ENCODE measurements around the gene SPTSSB. TPM values are rescaled to one million over a fixed set of nuclear protein-coding genes. Genes with fewer than 3 reads are reported as not detected.

SPTSSB gene
- total and polyA plus RNA-seq, 2 donors (not counting 1 experiment from before 2014, with no cell fraction given) = not detected

- DNase-seq (no peak), ATAC-seq (ENCODE audit: low read depth) (no peak)
- CTCF ChIA-PET = interaction anchor here (0.6 kb wide), 1 partner anchor 470 kb away, joined by 3 read pairs; no protein-coding TSS in a partner anchor
- Histone ChIP-seq H3K4me1 (ENCODE audit: control insufficient read depth in 2 of 2, insufficient read depth in 2 of 2, low read length in 2 of 2) (no peaks in the 10 kb centered on the region), H3K4me3 (ENCODE audit: control extremely low read depth in 1 of 5, extremely low read depth in 1 of 5, insufficient read depth in 1 of 5, low read depth in 2 of 5, low read length in 4 of 5) (no peak overlapping the region), H3K36me3 (replicated peaks in 1 of 2; ENCODE audit: control extremely low read depth in 1 of 2, control insufficient read depth in 1 of 2, extremely low read depth in 1 of 2, insufficient read depth in 2 of 2, low read length in 1 of 2) (no peaks in the 10 kb centered on the region), H4K20me1 (ENCODE audit: control insufficient read depth, insufficient read depth, low read length, poor library complexity, severe bottlenecking) (no peaks in the 10 kb centered on the region), H2AFZ (ENCODE audit: insufficient read depth, low read depth, low read length, poor library complexity, severe bottlenecking) (no peak overlapping the region), H3K27ac (ENCODE audit: low read length in 2 of 2) (no peak overlapping the region), H3K79me2 (ENCODE audit: control insufficient read depth, insufficient read depth, low read length) (no peaks in the 10 kb centered on the region), H3K9me3 (ENCODE audit: control extremely low read depth in 1 of 3, control insufficient read depth in 2 of 3, insufficient read depth in 1 of 3, low read length in 2 of 3) (no peaks in the 10 kb centered on the region), H3K27me3 (replicated peaks in 1 of 4; ENCODE audit: control extremely low read depth in 1 of 4, control insufficient read depth in 3 of 4, insufficient read depth in 4 of 4, low read length in 3 of 4) (no peaks in the 10 kb centered on the region), H3K9ac (ENCODE audit: low read length) (no peak overlapping the region), H3K4me2 (replicated peaks; ENCODE audit: low read depth, low read length, poor library complexity, severe bottlenecking) (no peak overlapping the region)
- POLR2A ChIA-PET = no interaction called here
- WGBS (ENCODE audit: insufficient coverage) = no CpG with 5 or more reads among the region's 1 CpG
- no peaks in the 10 kb centered on the region for H3K4me1 Mint-ChIP-seq
- H3K27ac Mint-ChIP-seq = no peak overlapping the region
- intact Hi-C loops (cut with micrococcal nuclease) = no loop called here
- H3K4me3 Mint-ChIP-seq = no peak overlapping the region
- no peaks in the 10 kb centered on the region for H3K9me3 Mint-ChIP-seq (ENCODE audit: insufficient read depth)
- TF ChIP-seq, protein P1, sequence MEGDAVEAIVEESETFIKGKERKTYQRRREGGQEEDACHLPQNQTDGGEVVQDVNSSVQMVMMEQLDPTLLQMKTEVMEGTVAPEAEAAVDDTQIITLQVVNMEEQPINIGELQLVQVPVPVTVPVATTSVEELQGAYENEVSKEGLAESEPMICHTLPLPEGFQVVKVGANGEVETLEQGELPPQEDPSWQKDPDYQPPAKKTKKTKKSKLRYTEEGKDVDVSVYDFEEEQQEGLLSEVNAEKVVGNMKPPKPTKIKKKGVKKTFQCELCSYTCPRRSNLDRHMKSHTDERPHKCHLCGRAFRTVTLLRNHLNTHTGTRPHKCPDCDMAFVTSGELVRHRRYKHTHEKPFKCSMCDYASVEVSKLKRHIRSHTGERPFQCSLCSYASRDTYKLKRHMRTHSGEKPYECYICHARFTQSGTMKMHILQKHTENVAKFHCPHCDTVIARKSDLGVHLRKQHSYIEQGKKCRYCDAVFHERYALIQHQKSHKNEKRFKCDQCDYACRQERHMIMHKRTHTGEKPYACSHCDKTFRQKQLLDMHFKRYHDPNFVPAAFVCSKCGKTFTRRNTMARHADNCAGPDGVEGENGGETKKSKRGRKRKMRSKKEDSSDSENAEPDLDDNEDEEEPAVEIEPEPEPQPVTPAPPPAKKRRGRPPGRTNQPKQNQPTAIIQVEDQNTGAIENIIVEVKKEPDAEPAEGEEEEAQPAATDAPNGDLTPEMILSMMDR (IDR thresholded peaks at IDR 0.05) = no peak
- TF ChIP-seq EZH2 (IDR thresholded peaks at IDR 0.05; ENCODE audit: borderline replicate concordance, insufficient read depth, low read depth, low read length, poor library complexity, severe bottlenecking) = no peak
- peaks cover 18% of the 10 kb centered on the region for H3K27me3 Mint-ChIP-seq
Measured at GRCh38 chr3:161406594-161407555, 35.6 kb upstream of the SPTSSB start.

GRCh38 chr3:161405836-161406235, 34.5 kb upstream of the SPTSSB start:
- Mint-ChIP-seq H3K27ac (no peak overlapping the region), H3K4me1 (no peaks in the 10 kb centered on the region), H3K27me3 (peaks cover 12% of the 10 kb centered on the region), H3K4me3 (no peak overlapping the region), H3K9me3 (ENCODE audit: insufficient read depth) (no peaks in the 10 kb centered on the region)
- H3K4me2 ChIP-seq (replicated peaks; ENCODE audit: low read depth, low read length, poor library complexity, severe bottlenecking) = no peak overlapping the region
- H3K9ac ChIP-seq (ENCODE audit: low read length) = no peak overlapping the region
- TF ChIP-seq EZH2 (IDR thresholded peaks at IDR 0.05; ENCODE audit: borderline replicate concordance, insufficient read depth, low read depth, low read length, poor library complexity, severe bottlenecking) = no peak
- TF ChIP-seq, protein P1 (IDR thresholded peaks at IDR 0.05) = no peak
- ChIA-PET POLR2A (no interaction called here), CTCF (no interaction called here)
- no peak overlapping the region for H2AFZ ChIP-seq (ENCODE audit: insufficient read depth, low read depth, low read length, poor library complexity, severe bottlenecking)
- no peaks in the 10 kb centered on the region for H3K36me3 ChIP-seq (replicated peaks in 1 of 2; ENCODE audit: control extremely low read depth in 1 of 2, control insufficient read depth in 1 of 2, extremely low read depth in 1 of 2, insufficient read depth in 2 of 2, low read length in 1 of 2)
- 89% methylated on average over 4 of the region's 4 CpGs for whole genome bisulfite sequencing (ENCODE audit: insufficient coverage)
- no peaks in the 10 kb centered on the region for H3K9me3 ChIP-seq (ENCODE audit: control extremely low read depth in 1 of 3, control insufficient read depth in 2 of 3, insufficient read depth in 1 of 3, low read length in 2 of 3)
- H3K79me2 ChIP-seq (ENCODE audit: control insufficient read depth, insufficient read depth, low read length) = no peaks in the 10 kb centered on the region
- H3K4me1 ChIP-seq (ENCODE audit: control insufficient read depth in 2 of 2, insufficient read depth in 2 of 2, low read length in 2 of 2) = no peaks in the 10 kb centered on the region
- intact Hi-C loops (cut with micrococcal nuclease) = no loop called here
- no peaks in the 10 kb centered on the region for H3K27me3 ChIP-seq (replicated peaks in 1 of 4; ENCODE audit: control extremely low read depth in 1 of 4, control insufficient read depth in 3 of 4, insufficient read depth in 4 of 4, low read length in 3 of 4)
- H3K4me3 ChIP-seq (ENCODE audit: control extremely low read depth in 1 of 5, extremely low read depth in 1 of 5, insufficient read depth in 1 of 5, low read depth in 2 of 5, low read length in 4 of 5) = no peak overlapping the region
- H4K20me1 ChIP-seq (ENCODE audit: control insufficient read depth, insufficient read depth, low read length, poor library complexity, severe bottlenecking) = no peaks in the 10 kb centered on the region
- no peak overlapping the region for H3K27ac ChIP-seq (ENCODE audit: low read length in 2 of 2)
- ATAC-seq (ENCODE audit: low read depth) = no peak
- DNase-seq = no peak
